Adrenal gland (tissue), 5 donors: Measurements from ENCODE around the gene BAG5.

ENCODE experiments used
- CTCF ChIP-seq, 6 experiments: fragments of 450-650 bp in 4 of 6; fragments of 200-600 bp in 2 of 6; sonication (generic) in 1 of 6; IDR thresholded peaks; 1 replicate in 5 of 6; 2 replicates in 1 of 6; pipeline versions ENCODE4 v1.5.1 to v1.8.0; 2016 to 2021; ENCODE audit warnings: antibody characterized with exemption in 6 of 6, mild to moderate bottlenecking in 2 of 6, moderate library complexity in 1 of 6
- POLR2A ChIP-seq, 2 donors: fragments of 450-650 bp; IDR thresholded peaks; one replicate each; pipeline ENCODE4 v1.6.1; 2017; ENCODE audit warnings: antibody characterized with exemption in 2 of 2, mild to moderate bottlenecking in 2 of 2, moderate library complexity in 1 of 2
- donor health status: DM: no; HTN: no; CAD: no.

GRCh38 chr14:103530390-103530789 lies 32.1 kb downstream of the BAG5 start:
- no peak for TF ChIP-seq CTCF (IDR thresholded peaks at IDR 0.05)
- TF ChIP-seq POLR2A (IDR thresholded peaks at IDR 0.05) = no peak
